Measurements from ENCODE around the gene CRTC3.

CRTC3 gene

GRCh38 chr15:90553248-90553745 is 23.6 kb downstream of the CRTC3 start:
- no peak overlapping the region for H3K27ac ChIP-seq
- no peak for TF ChIP-seq CTCF (IDR thresholded peaks at IDR 0.05)
- TF ChIP-seq ZFX (IDR thresholded peaks at IDR 0.05; ENCODE audit: borderline replicate concordance) = no peak

- H3K27ac ChIP-seq = peak overlapping the region; percentile 38
- no peak for TF ChIP-seq CTCF (IDR thresholded peaks at IDR 0.05)
- no peak for TF ChIP-seq ZFX (IDR thresholded peaks at IDR 0.05; ENCODE audit: borderline replicate concordance)
Observed at GRCh38 chr15:90557186-90558084, 27.7 kb downstream of the CRTC3 start.

- peak overlapping the region; percentile 38 for H3K27ac ChIP-seq
Observed at GRCh38 chr15:90558171-90558573, 28.4 kb downstream of the CRTC3 start.

GRCh38 chr15:90559119-90559518 is 29.4 kb downstream of the CRTC3 start:
- H3K27ac ChIP-seq = no peak overlapping the region
- TF ChIP-seq CTCF (IDR thresholded peaks at IDR 0.05) (no peak), ZFX (IDR thresholded peaks at IDR 0.05; ENCODE audit: borderline replicate concordance) (no peak)

More at GRCh38 chr15:90558171-90558573, 28.4 kb downstream of the CRTC3 start:
- TF ChIP-seq ZFX (IDR thresholded peaks at IDR 0.05; ENCODE audit: borderline replicate concordance) (no peak), CTCF (IDR thresholded peaks at IDR 0.05) (no peak)

GRCh38 chr15:90560229-90560776 is 30.6 kb downstream of the CRTC3 start:
- TF ChIP-seq ZFX (IDR thresholded peaks at IDR 0.05; ENCODE audit: borderline replicate concordance) = no peak
- TF ChIP-seq CTCF (IDR thresholded peaks at IDR 0.05) = no peak

GRCh38 chr15:90561344-90562244 is 31.9 kb downstream of the CRTC3 start:
- no peak for TF ChIP-seq ZFX (IDR thresholded peaks at IDR 0.05; ENCODE audit: borderline replicate concordance)
- no peak overlapping the region for H3K27ac ChIP-seq

More at GRCh38 chr15:90560229-90560776, 30.6 kb downstream of the CRTC3 start:
- no peak overlapping the region for H3K27ac ChIP-seq

GRCh38 chr15:90562669-90563068 is 32.9 kb downstream of the CRTC3 start:
- TF ChIP-seq CTCF (IDR thresholded peaks at IDR 0.05) (no peak), ZFX (IDR thresholded peaks at IDR 0.05; ENCODE audit: borderline replicate concordance) (no peak)
- no peak overlapping the region for H3K27ac ChIP-seq

Data from 22Rv1 (cell line).